H9 (cell line): ENCODE results near the gene SLCO4A1. TPM values are rescaled to one million over a fixed set of nuclear protein-coding genes. Genes with fewer than 3 reads are reported as not detected.

Experiments used
- DNase-seq: peaks from one replicate; pipeline ENCODE4 v3.0.0-alpha.2; 2017
- H2AFZ ChIP-seq: one replicate; pipeline ENCODE4 v1.6.1; 2013; ENCODE audit warnings: mild to moderate bottlenecking, low read length, control low read depth, moderate library complexity
- H2AK5ac ChIP-seq: 2 replicates; pipeline ENCODE4 v1.6.1; 2013; ENCODE audit warnings: low read length, control low read depth, mixed read lengths; ENCODE audit not compliant: insufficient read length
- H2BK120ac ChIP-seq: one replicate; pipeline ENCODE4 v1.6.1; 2013; ENCODE audit warnings: low read depth, mild to moderate bottlenecking, low read length, control low read depth, inconsistent platforms; ENCODE audit not compliant: poor library complexity, severe bottlenecking
- H2BK12ac ChIP-seq: 2 replicates; pipeline ENCODE4 v1.6.1; 2013; ENCODE audit warnings: low read length, control low read depth, mixed read lengths, low read depth; ENCODE audit not compliant: insufficient read length
- H2BK15ac ChIP-seq: 2 replicates; pipeline ENCODE4 v1.6.1; 2013; ENCODE audit warnings: low read depth, low read length, control low read depth
- H2BK20ac ChIP-seq: one replicate; pipeline ENCODE4 v1.6.1; 2013; ENCODE audit warnings: low read depth, mild to moderate bottlenecking, low read length, control low read depth, inconsistent platforms; ENCODE audit not compliant: poor library complexity, severe bottlenecking
- H2BK5ac ChIP-seq: 2 replicates; pipeline ENCODE4 v1.6.1; 2013; ENCODE audit warnings: low read length, control low read depth, mixed read lengths; ENCODE audit not compliant: insufficient read length
- H3K14ac ChIP-seq: 2 replicates; pipeline ENCODE4 v1.6.1; 2013; ENCODE audit warnings: low read length, control low read depth; ENCODE audit not compliant: insufficient read depth
- H3K18ac ChIP-seq: 2 replicates; pipeline ENCODE4 v1.6.1; 2013; ENCODE audit warnings: low read depth, mild to moderate bottlenecking, mixed read lengths, low read length, control low read depth; ENCODE audit not compliant: insufficient read length
- H3K23ac ChIP-seq: 2 replicates; pipeline ENCODE4 v1.6.1; 2013; ENCODE audit warnings: low read length, control low read depth, mixed read lengths, low read depth; ENCODE audit not compliant: insufficient read length
- H3K23me2 ChIP-seq: 2 replicates; pipeline ENCODE4 v1.6.1; 2013; ENCODE audit warnings: low read depth, mild to moderate bottlenecking, mixed read lengths, low read length, control low read depth; ENCODE audit not compliant: insufficient read length, poor library complexity, severe bottlenecking
- H3K27ac ChIP-seq: 2 replicates; pipeline ENCODE4 v1.5.1; 2013; ENCODE audit warnings: low read length, control low read depth, mixed read lengths, low read depth; ENCODE audit not compliant: insufficient read length
- H3K27me3 ChIP-seq: 2 replicates; pipeline ENCODE4 v1.6.1; 2013; ENCODE audit warnings: low read length, control low read depth, inconsistent platforms; ENCODE audit not compliant: insufficient read depth
- H3K4ac ChIP-seq: 2 replicates; pipeline ENCODE4 v1.6.1; 2013; ENCODE audit warnings: low read depth, mild to moderate bottlenecking, control low read depth, inconsistent platforms, low read length, moderate library complexity
- H3K4me1 ChIP-seq: 2 replicates; pipeline ENCODE4 v1.6.1; 2013; ENCODE audit warnings: low read length, control low read depth, inconsistent platforms; ENCODE audit not compliant: insufficient read depth
- H3K4me2 ChIP-seq: 2 replicates; pipeline ENCODE4 v1.6.1; 2013; ENCODE audit warnings: low read length, control low read depth, mixed read lengths; ENCODE audit not compliant: insufficient read length, insufficient read depth
- H3K56ac ChIP-seq: 2 replicates; pipeline ENCODE4 v1.6.1; 2013; ENCODE audit warnings: low read depth, mild to moderate bottlenecking, mixed read lengths, low read length, control low read depth; ENCODE audit not compliant: insufficient read length
- H3K79me1 ChIP-seq: 2 replicates; pipeline ENCODE4 v1.6.1; 2013; ENCODE audit warnings: low read depth, mild to moderate bottlenecking, moderate library complexity, low read length, control low read depth, inconsistent platforms; ENCODE audit not compliant: insufficient read depth, poor library complexity, severe bottlenecking
- H3K79me2 ChIP-seq: 2 replicates; pipeline ENCODE4 v1.6.1; 2013; ENCODE audit warnings: low read length, control low read depth, inconsistent platforms; ENCODE audit not compliant: insufficient read depth
- H3K9ac ChIP-seq: 2 replicates; pipeline ENCODE4 v1.6.1; 2013; ENCODE audit warnings: low read length, control low read depth, mixed read lengths; ENCODE audit not compliant: insufficient read length; ENCODE audit errors: extremely low read depth
- H3K9me3 ChIP-seq: one replicate; pipeline ENCODE4 v1.6.1; 2013; ENCODE audit warnings: low read depth, low read length, inconsistent platforms; ENCODE audit not compliant: control insufficient read depth
- H3T11ph ChIP-seq: one replicate; pipeline ENCODE4 v1.6.1; 2013; ENCODE audit warnings: mild to moderate bottlenecking, low read length, control low read depth, inconsistent platforms
- H4K20me1 ChIP-seq: one replicate; pipeline ENCODE4 v1.6.1; 2013; ENCODE audit not compliant: control insufficient read depth, insufficient read length, insufficient read depth
- H4K5ac ChIP-seq: 2 replicates; pipeline ENCODE4 v1.6.1; 2013; ENCODE audit warnings: low read depth, mild to moderate bottlenecking, mixed read lengths, low read length, control low read depth; ENCODE audit not compliant: insufficient read length
- H4K8ac ChIP-seq: replicated peaks from 2 replicates; pipeline ENCODE4 v1.6.1; 2013; ENCODE audit warnings: low read length, control low read depth, mixed read lengths, low read depth; ENCODE audit not compliant: insufficient read length
- H4K91ac ChIP-seq: 2 replicates; pipeline ENCODE4 v1.6.1; 2013; ENCODE audit warnings: low read depth, mild to moderate bottlenecking, moderate library complexity, mixed read lengths, low read length, control low read depth; ENCODE audit not compliant: insufficient read length
- H3K27ac Mint-ChIP-seq, 3 experiments: 2 replicates in 2 of 3; 3 replicates in 1 of 3; pipeline ENCODE4 v1.8.0; 2020 to 2021; ENCODE audit warnings: mixed read lengths in 3 of 3, mild to moderate bottlenecking in 1 of 3, moderate library complexity in 1 of 3
- H3K27me3 Mint-ChIP-seq: 2 replicates; pipeline ENCODE4 v1.8.0; 2021; ENCODE audit warnings: low read depth, mild to moderate bottlenecking, moderate library complexity, mixed read lengths
- H3K36me3 Mint-ChIP-seq, 3 experiments: 2 replicates in 2 of 3; 3 replicates in 1 of 3; pipeline ENCODE4 v1.8.0; 2020 to 2021; ENCODE audit warnings: low read depth in 3 of 3, mixed read lengths in 3 of 3; ENCODE audit not compliant: insufficient read depth in 1 of 3
- H3K4me1 Mint-ChIP-seq, 2 experiments: 2 replicates each; pipeline ENCODE4 v1.8.0; 2020; ENCODE audit warnings: mixed read lengths in 2 of 2
- H3K4me3 Mint-ChIP-seq, 2 experiments: 2 replicates in 1 of 2; 3 replicates in 1 of 2; pipeline ENCODE4 v1.8.0; 2020 to 2021; ENCODE audit warnings: mild to moderate bottlenecking in 2 of 2, mixed read lengths in 2 of 2, moderate library complexity in 1 of 2
- H3K9me3 Mint-ChIP-seq, 2 experiments: 2 replicates in 1 of 2; 3 replicates in 1 of 2; pipeline ENCODE4 v1.8.0; 2020; ENCODE audit warnings: mild to moderate bottlenecking in 2 of 2, mixed read lengths in 2 of 2, moderate library complexity in 1 of 2
- WGBS: extraction: QIAGEN DNeasy Blood & Tissue Kit; methylation state at CpG from one replicate; pipeline ENCODE4 v1.1.7; 2013; ENCODE audit warnings: missing lambda C conversion rate, low lambda C conversion rate, mixed read lengths; ENCODE audit not compliant: insufficient read length; ENCODE audit errors: extremely low coverage; 5-methylcytosine and 5-hydroxymethylcytosine counted together
- total RNA-seq: library from RNA; stranded (reverse); gene quantifications from 2 replicates; pipeline ENCODE4 v1.2.1, GENCODE V29; 2021
- TF ChIP-seq, protein P1 (sequence below): fragments of 200-600 bp; sonication (generic); conservative IDR thresholded peaks from 3 replicates; pipeline ENCODE4 v1.8.0; 2021; ENCODE audit warnings: antibody characterized with exemption, mild to moderate bottlenecking

Gene SLCO4A1
- total RNA-seq, 1 experiment from 2014 or later, result 9.4 TPM

- H3K4me2 ChIP-seq, result no peak overlapping the region
- 0 out of 7 replicates have a peak overlapping the region, but pooled peaks of 1 of the 3 experiments have one; percentile 57 for H3K27ac Mint-ChIP-seq
- no peak overlapping the region for H4K5ac ChIP-seq
- H3K9me3 Mint-ChIP-seq, result peaks cover 11 to 13% of the 10 kb centered on the region in 2 experiments
- H2BK12ac ChIP-seq, result no peak overlapping the region
- no peak overlapping the region for H3K4me3 Mint-ChIP-seq
- H4K20me1 ChIP-seq, result no peaks in the 10 kb centered on the region
- H3K36me3 Mint-ChIP-seq, result peaks cover 2 to 11% (median 7%) of the 10 kb centered on the region in 3 experiments; a peak in 3 of 7 replicates
- H3K27me3 ChIP-seq, result no peaks in the 10 kb centered on the region
- H3K79me2 ChIP-seq, result no peaks in the 10 kb centered on the region
- no peak overlapping the region for H3T11ph ChIP-seq
- H2AFZ ChIP-seq, result no peak overlapping the region
- no CpG with 5 or more reads among the region's 10 CpGs for WGBS
- H3K14ac ChIP-seq, result no peak overlapping the region
- no peaks in the 10 kb centered on the region for H3K79me1 ChIP-seq
- no peak overlapping the region for H2BK15ac ChIP-seq
- no peak overlapping the region for H3K4ac ChIP-seq
- H3K23me2 ChIP-seq, result no peaks in the 10 kb centered on the region
- no peak overlapping the region for H3K18ac ChIP-seq
- no peak overlapping the region for H4K91ac ChIP-seq
- no peak overlapping the region for H3K23ac ChIP-seq
- H3K56ac ChIP-seq, result no peak overlapping the region
- H3K4me1 ChIP-seq, result no peaks in the 10 kb centered on the region
- H2BK5ac ChIP-seq, result no peak overlapping the region
- no peak overlapping the region for H3K27ac ChIP-seq
- no peaks in the 10 kb centered on the region for H3K4me1 Mint-ChIP-seq
- TF ChIP-seq, protein P1, sequence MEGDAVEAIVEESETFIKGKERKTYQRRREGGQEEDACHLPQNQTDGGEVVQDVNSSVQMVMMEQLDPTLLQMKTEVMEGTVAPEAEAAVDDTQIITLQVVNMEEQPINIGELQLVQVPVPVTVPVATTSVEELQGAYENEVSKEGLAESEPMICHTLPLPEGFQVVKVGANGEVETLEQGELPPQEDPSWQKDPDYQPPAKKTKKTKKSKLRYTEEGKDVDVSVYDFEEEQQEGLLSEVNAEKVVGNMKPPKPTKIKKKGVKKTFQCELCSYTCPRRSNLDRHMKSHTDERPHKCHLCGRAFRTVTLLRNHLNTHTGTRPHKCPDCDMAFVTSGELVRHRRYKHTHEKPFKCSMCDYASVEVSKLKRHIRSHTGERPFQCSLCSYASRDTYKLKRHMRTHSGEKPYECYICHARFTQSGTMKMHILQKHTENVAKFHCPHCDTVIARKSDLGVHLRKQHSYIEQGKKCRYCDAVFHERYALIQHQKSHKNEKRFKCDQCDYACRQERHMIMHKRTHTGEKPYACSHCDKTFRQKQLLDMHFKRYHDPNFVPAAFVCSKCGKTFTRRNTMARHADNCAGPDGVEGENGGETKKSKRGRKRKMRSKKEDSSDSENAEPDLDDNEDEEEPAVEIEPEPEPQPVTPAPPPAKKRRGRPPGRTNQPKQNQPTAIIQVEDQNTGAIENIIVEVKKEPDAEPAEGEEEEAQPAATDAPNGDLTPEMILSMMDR, result no peak
- H2AK5ac ChIP-seq, result no peak overlapping the region
- H3K9me3 ChIP-seq, result no peaks in the 10 kb centered on the region
- H2BK120ac ChIP-seq, result no peak overlapping the region
- no peak overlapping the region for H2BK20ac ChIP-seq
- no peak for DNase-seq
- H3K27me3 Mint-ChIP-seq, result peaks cover 18% of the 10 kb centered on the region
- H3K9ac ChIP-seq, result no peak overlapping the region
- no peak overlapping the region for H4K8ac ChIP-seq
Observed at GRCh38 chr20:62677678-62678077, 35.4 kb downstream of the SLCO4A1 start.
